GM21529 (cell line): ENCODE data around the gene TOM1L2.

Source experiments
- ATAC-seq: cut with Tn5 transposase; IDR thresholded peaks from one replicate; pipeline ENCODE4 v1.9.1; 2021; ENCODE audit not compliant: unreplicated experiment

TOM1L2 gene

GRCh38 chr17:17900615-17901520 is 71.3 kb downstream of the TOM1L2 start:
- no peak for ATAC-seq

DNA sequence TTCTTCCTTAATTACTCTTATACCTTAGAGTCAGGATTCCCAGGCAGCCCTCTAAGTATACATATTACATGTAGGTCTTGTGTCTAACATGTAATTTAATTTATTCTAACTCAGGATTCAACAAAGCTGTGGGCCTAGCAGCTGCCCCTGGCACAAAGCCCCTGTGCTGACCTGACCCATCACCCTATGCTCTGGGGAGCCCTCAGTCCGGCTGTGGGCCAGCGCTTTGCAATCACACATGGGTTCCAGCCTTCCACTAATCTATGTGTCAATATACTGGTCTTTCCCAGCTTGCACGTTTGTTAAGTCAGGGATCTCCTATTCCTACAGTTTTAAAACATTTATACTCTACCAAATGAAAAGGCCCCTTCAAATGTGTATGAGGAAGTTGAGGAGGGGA is 72.7 kb downstream of the TOM1L2 start:
- no peak for ATAC-seq

DNA sequence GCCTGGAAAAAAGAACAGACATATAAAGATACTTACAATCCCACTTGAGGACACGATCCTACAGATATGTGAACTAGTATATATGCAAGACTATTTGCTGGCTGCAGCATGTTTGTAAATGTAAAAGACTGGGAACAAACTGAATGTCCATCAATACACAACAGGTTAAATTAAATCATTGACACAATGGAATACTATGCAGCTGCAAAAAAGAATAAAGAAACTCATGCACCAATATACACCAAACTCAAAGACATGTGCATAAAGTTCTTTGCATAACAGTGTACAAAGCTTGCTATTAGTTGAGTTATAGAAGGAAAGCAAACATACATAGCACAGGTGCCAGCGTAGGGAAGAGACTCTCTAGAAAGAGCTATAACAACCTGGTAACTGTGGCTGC is 73.5 kb downstream of the TOM1L2 start:
- ATAC-seq = no peak

- peak; percentile 62 for ATAC-seq
Observed at GRCh38 chr17:17897442-17897841, 74.8 kb downstream of the TOM1L2 start.

DNA sequence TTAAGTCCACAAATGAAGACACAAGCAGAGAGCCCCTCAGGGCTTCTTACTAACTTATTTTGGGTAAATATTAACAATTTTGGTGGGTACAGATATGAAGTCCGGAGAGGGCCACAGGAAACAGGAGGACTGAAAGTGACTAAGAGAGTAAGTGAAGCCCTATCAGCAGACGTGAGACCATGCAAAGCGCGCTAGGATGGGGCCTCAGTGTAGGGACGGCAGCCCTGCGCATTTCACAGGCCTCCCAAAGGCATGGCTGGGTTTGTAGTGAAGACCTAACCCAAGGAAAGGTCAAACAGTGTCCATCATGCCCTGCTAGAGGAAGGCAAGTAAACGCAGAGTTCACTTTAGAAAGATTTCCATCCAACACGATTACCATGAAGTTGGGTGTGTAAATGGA is 75.5 kb downstream of the TOM1L2 start:
- no peak for ATAC-seq

DNA sequence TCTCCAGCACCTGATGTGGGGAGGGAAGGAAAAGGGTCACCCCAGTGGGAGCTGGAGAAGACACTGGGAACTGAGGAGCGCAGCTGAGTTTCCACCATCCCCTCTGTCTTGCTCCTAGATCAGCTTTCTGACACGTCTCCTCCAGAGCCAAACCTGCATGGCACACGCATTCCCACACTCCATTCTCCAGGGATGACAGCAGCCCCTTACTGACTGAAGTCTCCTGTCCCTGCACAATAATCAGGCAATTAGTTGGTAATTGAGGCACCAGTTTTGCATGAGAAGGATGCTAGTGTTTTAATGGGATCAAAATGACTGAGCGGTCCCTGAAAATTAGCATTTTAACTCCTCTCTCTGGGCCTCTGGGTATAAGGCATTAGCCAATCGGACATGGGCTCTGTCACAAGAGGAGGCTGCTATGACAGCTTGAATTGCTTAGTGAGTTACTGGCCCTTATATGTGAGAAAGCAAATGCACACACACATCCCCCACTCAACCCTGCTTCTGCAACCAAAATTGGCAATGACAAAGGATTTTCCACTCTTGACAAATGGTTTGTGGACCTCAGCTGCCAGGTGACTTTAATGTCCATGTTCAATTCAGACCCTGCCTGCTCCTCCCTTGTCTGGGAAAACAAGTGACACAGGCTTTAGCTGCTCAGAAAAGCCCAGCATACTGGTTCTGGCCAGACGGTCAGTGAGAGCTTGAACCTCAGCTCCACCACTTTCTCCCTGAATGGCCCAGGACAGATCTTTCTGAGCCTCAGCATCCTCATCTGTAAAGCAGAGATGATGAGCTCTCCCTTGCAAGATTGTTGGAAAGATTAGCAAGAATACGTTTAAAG is 78.2 kb downstream of the TOM1L2 start:
- no peak for ATAC-seq

- no peak for ATAC-seq
Observed at GRCh38 chr17:17892731-17893130, 79.5 kb downstream of the TOM1L2 start.

DNA sequence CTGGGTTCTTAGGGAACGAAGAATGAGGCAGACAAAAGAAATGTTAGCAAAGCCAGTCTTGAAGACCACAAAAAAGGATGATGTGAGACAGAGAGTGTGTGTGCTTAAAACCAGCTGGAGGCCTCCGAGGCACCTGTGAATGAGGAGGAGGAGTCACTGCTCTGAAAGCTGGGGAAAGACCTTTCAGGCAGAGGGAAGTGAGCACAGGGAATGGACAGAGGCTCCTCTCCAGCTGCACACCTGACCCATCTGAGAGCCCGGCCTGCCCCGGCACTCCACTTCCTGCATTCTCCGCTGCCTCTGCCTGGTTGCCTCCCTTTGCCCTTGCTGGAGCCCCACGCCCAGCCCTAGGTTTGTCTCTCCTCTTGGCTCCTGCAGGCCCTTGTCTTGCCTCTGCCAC is 80.2 kb downstream of the TOM1L2 start:
- no peak for ATAC-seq

DNA sequence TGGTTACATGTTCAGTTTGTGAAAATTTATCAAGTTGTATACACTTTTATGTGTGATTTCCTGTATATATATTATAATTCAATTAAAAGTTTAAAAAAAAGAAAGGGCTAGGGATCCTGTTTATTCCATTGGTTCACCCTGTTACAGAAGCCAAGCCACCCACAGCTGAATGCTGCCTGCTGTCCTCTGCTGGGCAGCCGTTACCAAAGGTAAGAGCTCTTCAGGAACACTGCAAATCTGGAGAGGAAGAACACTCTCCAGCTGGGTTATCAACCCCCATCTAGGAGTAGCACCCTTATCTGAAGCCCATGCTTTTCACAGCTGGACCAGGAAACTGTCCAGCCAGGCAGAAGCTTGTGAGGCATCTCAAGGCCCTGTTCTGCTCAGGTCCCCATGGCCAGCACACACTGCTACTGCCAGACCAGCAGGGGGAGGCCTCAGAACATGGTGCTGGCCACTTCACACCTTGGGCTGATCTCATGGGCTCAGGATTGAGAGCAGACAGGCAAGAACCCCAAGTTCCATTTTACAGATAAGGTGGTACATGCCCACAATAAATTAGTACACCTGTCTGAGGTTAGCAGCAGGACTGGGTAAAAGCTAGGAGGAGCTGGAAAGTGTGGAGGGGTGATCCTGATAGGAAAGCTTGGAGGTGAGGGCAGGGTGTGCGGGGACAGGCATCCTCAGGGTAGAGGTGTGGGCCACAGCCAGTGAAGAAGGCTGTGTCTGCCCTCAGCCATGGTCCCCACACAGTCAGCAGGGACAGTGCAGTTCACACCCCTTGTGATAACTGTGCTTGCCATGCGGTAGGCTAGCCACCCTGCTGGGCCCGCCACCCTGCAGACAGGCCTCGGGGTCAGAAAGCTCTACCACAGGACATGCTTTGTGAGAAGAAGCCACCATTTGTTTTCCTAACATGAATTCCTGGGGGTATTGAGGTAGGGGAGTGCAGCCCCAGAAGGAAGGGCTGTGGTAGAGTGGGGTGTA is 81.1 kb downstream of the TOM1L2 start:
- ATAC-seq = no peak

DNA sequence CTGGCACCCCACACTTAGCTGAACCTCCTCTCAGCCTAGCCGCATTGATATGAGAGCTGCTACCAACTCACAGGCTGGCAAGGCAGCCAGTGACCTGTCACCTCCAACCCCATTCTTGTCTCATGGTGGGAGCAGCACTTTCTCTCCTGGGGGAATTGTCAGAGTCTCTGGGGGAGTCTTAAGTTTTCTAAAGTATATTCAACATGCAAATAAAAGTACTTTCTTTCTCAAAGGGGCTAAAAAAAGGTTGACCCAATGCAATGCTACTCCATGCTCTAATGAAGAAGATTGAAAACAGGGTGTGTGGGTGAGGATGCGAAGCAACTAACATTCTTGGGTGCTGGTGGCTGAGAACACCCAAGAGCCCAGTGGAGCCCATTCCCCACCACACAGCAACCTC is 82.3 kb downstream of the TOM1L2 start:
- ATAC-seq = no peak

DNA sequence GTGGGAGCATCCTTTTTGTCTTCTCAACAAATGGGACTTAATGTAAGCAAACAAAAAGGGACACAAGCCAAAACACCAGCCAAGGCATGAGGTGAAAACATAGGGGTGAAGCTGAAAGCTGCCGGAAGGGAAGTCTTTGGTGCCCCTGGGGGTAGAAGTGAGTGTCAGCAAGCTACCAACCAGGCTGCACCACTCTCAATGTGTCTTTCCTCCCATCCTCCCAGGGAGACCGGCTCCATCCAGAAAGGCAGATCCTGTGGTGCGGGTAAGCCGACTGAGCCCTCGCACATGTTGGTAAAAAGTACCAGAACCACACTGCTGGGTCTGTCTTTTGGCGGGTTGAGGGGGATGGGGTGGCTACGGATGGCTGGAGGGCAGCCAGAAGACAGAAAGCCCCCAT is 83.4 kb downstream of the TOM1L2 start:
- no peak for ATAC-seq

DNA sequence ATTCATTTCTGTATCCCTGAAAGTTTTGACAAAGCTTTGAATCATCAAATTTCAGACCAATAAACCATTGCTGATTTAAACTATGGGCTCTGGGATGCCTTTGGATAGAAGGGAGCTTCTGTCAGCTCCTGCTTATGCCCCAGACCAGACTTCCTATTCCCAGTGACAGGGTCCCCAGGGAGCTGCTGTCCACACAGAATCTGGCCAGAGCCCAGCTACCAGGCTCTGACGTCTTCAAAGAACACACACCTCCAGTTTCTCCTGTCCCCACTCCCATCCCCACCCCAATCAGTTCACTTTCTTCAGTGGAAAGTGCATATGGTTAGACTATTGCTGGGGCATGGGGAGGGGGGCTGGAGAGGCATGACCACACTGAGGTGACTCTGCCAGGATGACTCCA is 83.8 kb downstream of the TOM1L2 start:
- no peak for ATAC-seq

GRCh38 chr17:17887752-17888304 is 84.4 kb downstream of the TOM1L2 start:
- ATAC-seq = no peak

DNA sequence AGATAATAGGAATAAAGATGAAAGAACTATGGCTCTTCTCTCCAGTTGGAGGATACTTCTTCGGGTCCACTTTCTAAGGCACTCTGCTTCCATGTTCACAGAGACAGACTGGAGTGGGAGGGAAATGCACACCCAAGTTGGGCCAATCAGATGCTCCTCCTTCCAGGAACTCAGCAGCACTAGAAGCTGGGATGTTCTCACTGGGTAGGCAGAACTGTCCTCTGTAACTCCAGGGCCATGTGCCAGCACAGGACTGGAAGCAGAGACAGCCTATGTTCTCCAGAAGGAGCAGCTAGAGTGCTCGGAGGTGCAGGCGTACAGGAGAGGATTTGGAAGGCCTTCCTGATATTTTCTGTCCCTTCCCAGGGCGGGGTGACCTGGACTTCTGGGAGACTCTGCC is 85.5 kb downstream of the TOM1L2 start:
- ATAC-seq = no peak

GRCh38 chr17:17886226-17886625 is 86.0 kb downstream of the TOM1L2 start:
- no peak for ATAC-seq

- ATAC-seq = no peak
Observed at GRCh38 chr17:17884391-17885357, 87.5 kb downstream of the TOM1L2 start.

DNA sequence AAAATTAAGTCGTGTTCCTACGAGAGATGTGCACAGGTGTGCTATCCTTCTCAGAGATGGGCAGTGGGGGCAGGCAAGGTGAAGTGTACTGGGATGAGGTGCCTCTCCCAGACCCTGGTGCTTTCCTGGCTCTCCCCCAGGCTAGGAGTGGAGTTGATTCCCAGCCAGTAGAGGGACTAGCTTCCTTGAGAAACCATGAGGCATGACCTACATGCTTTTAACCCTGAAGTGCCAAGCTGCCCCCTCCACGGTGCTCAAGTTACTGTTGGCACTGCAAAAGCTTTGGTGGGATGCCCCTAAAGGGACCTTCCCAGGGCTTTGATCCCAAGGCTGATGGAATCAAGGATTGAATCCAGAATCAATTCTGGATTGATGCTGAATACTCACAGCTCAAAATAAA is 88.4 kb downstream of the TOM1L2 start:
- ATAC-seq = no peak

- no peak for ATAC-seq
Observed at GRCh38 chr17:17882082-17882581, 90.1 kb downstream of the TOM1L2 start.

DNA sequence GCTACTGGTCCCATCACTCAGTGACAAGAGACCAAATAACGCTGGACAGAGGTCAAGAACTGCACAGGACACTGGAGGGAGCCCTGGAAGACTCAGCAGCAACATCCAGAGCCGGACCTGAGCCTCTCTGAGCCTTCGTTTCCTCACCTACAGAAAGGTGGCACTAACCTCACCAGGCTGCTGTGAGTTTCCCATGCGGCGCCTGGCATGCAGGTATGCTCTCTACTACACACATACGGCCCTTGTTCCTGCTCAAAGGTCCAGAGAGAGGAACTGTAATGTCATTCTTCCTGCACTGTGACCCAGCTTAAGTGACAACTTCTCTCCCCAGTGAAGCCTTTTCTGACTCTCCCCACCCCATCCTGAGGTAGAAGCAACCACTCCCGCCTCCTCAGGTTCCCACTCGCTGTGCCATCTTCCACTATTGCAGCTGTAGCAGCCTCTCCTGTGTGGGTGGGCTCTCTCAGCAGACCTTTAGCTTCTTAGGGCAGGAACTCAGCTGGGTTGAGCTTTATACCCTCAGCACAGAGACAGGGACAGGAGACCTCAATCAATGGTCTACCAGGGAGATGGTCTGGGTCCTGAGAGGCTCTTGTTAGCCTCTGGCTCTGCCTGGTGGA is 91.5 kb downstream of the TOM1L2 start:
- no peak for ATAC-seq
